Body of pancreas (tissue), 4 donors: ENCODE data around the gene TBCK. TPM values are rescaled to one million over a fixed set of nuclear protein-coding genes. Genes with fewer than 3 reads are reported as not detected.

Experiments used
- ATAC-seq: fragments of 150-250 bp; one replicate; pipeline ENCODE4 v1.9.1; 2016
- DNase-seq, 4 donors: peaks; one replicate each; pipeline ENCODE4 v3.0.0-alpha.2; 2019
- H3K27ac ChIP-seq, 4 donors: fragments of 200-600 bp; sonication (generic); 1 replicate in 3 of 4; 2 replicates in 1 of 4; pipeline versions ENCODE4 v1.5.1 to v1.6.1; 2016 to 2019; ENCODE audit warnings: mild to moderate bottlenecking in 1 of 4, mixed read lengths in 1 of 4, moderate library complexity in 1 of 4
- H3K27me3 ChIP-seq, 2 donors: fragments of 200-600 bp; sonication (generic); one replicate each; pipeline ENCODE4 v1.6.0; 2016; ENCODE audit warnings: mild to moderate bottlenecking in 1 of 2
- H3K36me3 ChIP-seq, 2 donors: fragments of 200-600 bp; sonication (generic); replicated peaks in 1 of 2; 2 replicates each; pipeline ENCODE4 v1.5.1; 2016; ENCODE audit warnings: low read depth in 2 of 2; ENCODE audit not compliant: insufficient read depth in 1 of 2
- H3K4me1 ChIP-seq: fragments of 200-600 bp; sonication (generic); one replicate; pipeline ENCODE4 v1.6.0; 2016
- H3K4me3 ChIP-seq, 2 donors: fragments of 200-600 bp; sonication (generic); 1 replicate in 1 of 2; 2 replicates in 1 of 2; pipeline ENCODE4 v1.5.1; 2016 to 2019
- H3K9me3 ChIP-seq, 3 donors: fragments of 200-600 bp; sonication (generic); 1 replicate in 2 of 3; 2 replicates in 1 of 3; pipeline ENCODE4 v1.5.1; 2016
- POLR2A ChIP-seq, 3 donors: fragments of 450-650 bp; IDR thresholded peaks; one replicate each; pipeline ENCODE4 v1.6.1; 2016; ENCODE audit warnings: antibody characterized with exemption in 3 of 3, mild to moderate bottlenecking in 2 of 3
- WGBS, 2 donors: methylation state at CpG; one replicate each; pipeline ENCODE4 v1.1.5; 2017; 5-methylcytosine and 5-hydroxymethylcytosine counted together
- intact Hi-C: fragments of 100-400 bp; cut with DNase I; formaldehyde crosslinking; loops from one replicate; pipeline ENCODE4 v1.15.1; 2023
- total RNA-seq, 2 donors: library from RNA; depleted of rRNA; stranded (reverse); fragments of >200 nt; gene quantifications; one replicate each; pipeline ENCODE4 v1.1.0, GENCODE V29; 2016
- TF ChIP-seq, protein P1 (sequence below), 7 experiments: fragments of 450-650 bp in 4 of 7; fragments of 200-600 bp in 3 of 7; sonication (generic) in 3 of 7; IDR thresholded peaks; one replicate each; pipeline ENCODE4 v1.5.1; 2016 to 2019; ENCODE audit warnings: antibody characterized with exemption in 7 of 7

Gene TBCK
- total RNA-seq, 2 donors from 2014 or later, result 24.7 to 28.5 TPM

DNA sequence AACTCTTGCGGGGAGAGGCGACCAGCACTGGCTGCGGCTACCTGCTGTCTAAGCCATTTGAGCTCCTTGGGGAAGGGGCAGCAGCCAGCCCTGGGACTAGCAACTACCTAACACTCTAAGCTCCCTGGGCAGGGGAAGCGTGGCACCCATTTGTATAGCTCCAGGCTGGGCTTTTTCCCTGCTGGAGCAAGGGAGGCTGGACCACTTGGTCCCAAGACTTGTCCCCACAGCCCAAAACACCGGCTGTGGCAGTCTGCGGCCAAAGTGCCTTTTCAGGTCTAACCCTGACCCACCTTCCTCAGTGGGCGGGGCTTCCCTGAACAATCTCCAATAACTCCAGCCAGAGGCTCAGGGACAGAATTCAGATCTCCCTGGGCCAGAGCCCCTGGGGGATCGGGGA lies 232.9 kb downstream of the TBCK start:
- ATAC-seq (no peak), DNase-seq (no peak)
- no peak for TF ChIP-seq POLR2A (IDR thresholded peaks at IDR 0.05)
- TF ChIP-seq, protein P1, sequence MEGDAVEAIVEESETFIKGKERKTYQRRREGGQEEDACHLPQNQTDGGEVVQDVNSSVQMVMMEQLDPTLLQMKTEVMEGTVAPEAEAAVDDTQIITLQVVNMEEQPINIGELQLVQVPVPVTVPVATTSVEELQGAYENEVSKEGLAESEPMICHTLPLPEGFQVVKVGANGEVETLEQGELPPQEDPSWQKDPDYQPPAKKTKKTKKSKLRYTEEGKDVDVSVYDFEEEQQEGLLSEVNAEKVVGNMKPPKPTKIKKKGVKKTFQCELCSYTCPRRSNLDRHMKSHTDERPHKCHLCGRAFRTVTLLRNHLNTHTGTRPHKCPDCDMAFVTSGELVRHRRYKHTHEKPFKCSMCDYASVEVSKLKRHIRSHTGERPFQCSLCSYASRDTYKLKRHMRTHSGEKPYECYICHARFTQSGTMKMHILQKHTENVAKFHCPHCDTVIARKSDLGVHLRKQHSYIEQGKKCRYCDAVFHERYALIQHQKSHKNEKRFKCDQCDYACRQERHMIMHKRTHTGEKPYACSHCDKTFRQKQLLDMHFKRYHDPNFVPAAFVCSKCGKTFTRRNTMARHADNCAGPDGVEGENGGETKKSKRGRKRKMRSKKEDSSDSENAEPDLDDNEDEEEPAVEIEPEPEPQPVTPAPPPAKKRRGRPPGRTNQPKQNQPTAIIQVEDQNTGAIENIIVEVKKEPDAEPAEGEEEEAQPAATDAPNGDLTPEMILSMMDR (IDR thresholded peaks at IDR 0.05), result no peak
- H3K9me3 ChIP-seq, result peaks cover 0 to 9% (median 0%) of the 10 kb centered on the region in 3 donors
- no peak overlapping the region for H3K27ac ChIP-seq
- no peaks in the 10 kb centered on the region for H3K36me3 ChIP-seq
- intact Hi-C loops, result no loop called here
- no peak overlapping the region for H3K4me3 ChIP-seq
- WGBS, 2 donors, result 87 to 88% methylated on average over 4 to 5 of the region's 8 CpGs
- no peaks in the 10 kb centered on the region for H3K4me1 ChIP-seq
- H3K27me3 ChIP-seq, result no peaks in the 10 kb centered on the region

DNA sequence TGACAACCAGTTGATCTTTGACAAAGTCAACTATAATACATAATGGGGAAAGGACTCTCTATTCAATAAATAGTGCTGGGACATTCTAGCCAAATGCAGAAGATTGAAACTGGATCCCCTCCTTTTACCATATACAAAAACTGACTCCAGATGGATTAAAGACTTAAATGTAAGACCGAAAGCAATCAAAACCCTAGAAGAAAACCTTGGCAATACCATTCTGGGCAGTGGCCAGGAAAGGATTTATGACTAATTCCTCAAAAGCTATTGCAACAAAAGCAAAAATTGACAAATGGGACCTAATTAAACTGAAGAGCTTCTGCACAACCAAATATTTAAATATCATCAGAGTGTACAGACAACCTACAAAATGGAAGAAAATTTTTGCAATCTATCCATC lies 235.6 kb downstream of the TBCK start:
- no peak overlapping the region for H3K4me3 ChIP-seq
- intact Hi-C loops, result no loop called here
- DNase-seq (no peak), ATAC-seq (no peak)
- no peaks in the 10 kb centered on the region for H3K4me1 ChIP-seq
- H3K9me3 ChIP-seq, result no peaks in the 10 kb centered on the region
- WGBS, 2 donors, result 94 to 100% methylated on average over 1 of the region's 1 CpG
- no peaks in the 10 kb centered on the region for H3K36me3 ChIP-seq
- TF ChIP-seq POLR2A (IDR thresholded peaks at IDR 0.05), result no peak
- TF ChIP-seq, protein P1 (IDR thresholded peaks at IDR 0.05), result no peak
- no peaks in the 10 kb centered on the region for H3K27me3 ChIP-seq
- no peak overlapping the region for H3K27ac ChIP-seq

GRCh38 chr4:106079616-106080015 lies 236.4 kb downstream of the TBCK start:
- Histone ChIP-seq H3K27me3 (no peaks in the 10 kb centered on the region), H3K4me1 (no peaks in the 10 kb centered on the region), H3K36me3 (no peaks in the 10 kb centered on the region), H3K4me3 (no peak overlapping the region), H3K9me3 (no peaks in the 10 kb centered on the region), H3K27ac (no peak overlapping the region)
- intact Hi-C loops, result no loop called here
- 67 to 92% methylated on average over 2 of the region's 2 CpGs for WGBS, 2 donors
- ATAC-seq (no peak), DNase-seq (no peak)
- TF ChIP-seq POLR2A (IDR thresholded peaks at IDR 0.05), result no peak
- TF ChIP-seq, protein P1 (IDR thresholded peaks at IDR 0.05), result no peak

GRCh38 chr4:106065018-106065417 lies 251.0 kb downstream of the TBCK start:
- DNase-seq (no peak), ATAC-seq (peak; percentile 24)
- WGBS, 2 donors, result 50 to 52% methylated on average over 1 of the region's 1 CpG
- intact Hi-C loops, result no loop called here
- no peaks in the 10 kb centered on the region for H3K4me1 ChIP-seq
- H3K27me3 ChIP-seq, result no peaks in the 10 kb centered on the region
- no peaks in the 10 kb centered on the region for H3K9me3 ChIP-seq
- TF ChIP-seq, protein P1 (IDR thresholded peaks at IDR 0.05), result peak in 3 of 7 experiments; percentile 23 to 33 (median 33)
- TF ChIP-seq POLR2A (IDR thresholded peaks at IDR 0.05), result no peak
- H3K36me3 ChIP-seq, result no peaks in the 10 kb centered on the region
- no peak overlapping the region for H3K4me3 ChIP-seq
- H3K27ac ChIP-seq, result no peak overlapping the region

- 48 to 57% methylated on average over 3 of the region's 3 CpGs for WGBS, 2 donors
- H3K27me3 ChIP-seq, result no peaks in the 10 kb centered on the region
- TF ChIP-seq POLR2A (IDR thresholded peaks at IDR 0.05), result no peak
- TF ChIP-seq, protein P1 (IDR thresholded peaks at IDR 0.05), result no peak
- no peaks in the 10 kb centered on the region for H3K4me1 ChIP-seq
- DNase-seq (no peak), ATAC-seq (no peak)
- H3K36me3 ChIP-seq, result no peaks in the 10 kb centered on the region
- H3K9me3 ChIP-seq, result no peaks in the 10 kb centered on the region
- intact Hi-C loops, result no loop called here
- H3K4me3 ChIP-seq, result no peak overlapping the region
- H3K27ac ChIP-seq, result no peak overlapping the region
Measured at GRCh38 chr4:106063009-106063408, 253.0 kb downstream of the TBCK start.
